ENCODE data around the gene MACF1. TPM values are rescaled to one million over a fixed set of nuclear protein-coding genes. Genes with fewer than 3 reads are reported as not detected.
A peak's percentile ranks its signal among the peaks of the same experiment; 100 is the strongest.

MACF1 gene
- total and polyA plus RNA-seq, 2 donors from 2014 or later: 65.7 to 387 TPM

- Histone ChIP-seq H3K4me3 (ENCODE audit: low read length in 3 of 3) (no peak overlapping the region), H3K4me1 (ENCODE audit: control insufficient read depth in 2 of 3, insufficient read depth in 2 of 3, low read depth in 1 of 3, low read length in 3 of 3) (peaks cover 0 to 5% (median 0%) of the 10 kb centered on the region in 3 donors), H3K9ac (ENCODE audit: low read length in 3 of 3) (no peak overlapping the region), H3K27ac (ENCODE audit: low read depth in 2 of 2, low read length in 2 of 2) (no peak overlapping the region), H3K9me3 (ENCODE audit: control insufficient read depth in 2 of 3, insufficient read depth in 1 of 3, low read length in 3 of 3) (no peaks in the 10 kb centered on the region), H3K27me3 (ENCODE audit: control insufficient read depth, insufficient read depth, low read length) (no peaks in the 10 kb centered on the region), H3K36me3 (ENCODE audit: control insufficient read depth in 2 of 3, insufficient read depth in 3 of 3, low read length in 3 of 3) (peaks cover 32 to 72% (median 51%) of the 10 kb centered on the region in 3 donors)
- intact Hi-C loops (cut with DNase I): no loop called here
- DNase-seq: no peak
- TF ChIP-seq CTCF (IDR thresholded peaks at IDR 0.05; ENCODE audit: borderline replicate concordance, extremely low read depth, insufficient read depth): no peak
- no peak for FAIRE-seq
These were observed 227.4 kb downstream of the MACF1 start for GRCh38 chr1:39431927-39432326.

- H3K4me3 ChIP-seq (ENCODE audit: low read length in 3 of 3): no peak overlapping the region
- H3K27me3 ChIP-seq (ENCODE audit: control insufficient read depth, insufficient read depth, low read length): no peaks in the 10 kb centered on the region
- FAIRE-seq (no peak), DNase-seq (no peak)
- H3K4me1 ChIP-seq (ENCODE audit: control insufficient read depth in 2 of 3, insufficient read depth in 2 of 3, low read depth in 1 of 3, low read length in 3 of 3): peaks cover 0 to 5% (median 0%) of the 10 kb centered on the region in 3 donors
- H3K27ac ChIP-seq (ENCODE audit: low read depth in 2 of 2, low read length in 2 of 2): peak overlapping the region in 1 of 2 donors; percentile 36
- H3K9ac ChIP-seq (ENCODE audit: low read length in 3 of 3): no peak overlapping the region
- H3K36me3 ChIP-seq (ENCODE audit: control insufficient read depth in 2 of 3, insufficient read depth in 3 of 3, low read length in 3 of 3): peaks cover 28 to 72% (median 51%) of the 10 kb centered on the region in 3 donors
- H3K9me3 ChIP-seq (ENCODE audit: control insufficient read depth in 2 of 3, insufficient read depth in 1 of 3, low read length in 3 of 3): no peaks in the 10 kb centered on the region
- no peak for TF ChIP-seq CTCF (IDR thresholded peaks at IDR 0.05; ENCODE audit: borderline replicate concordance, extremely low read depth, insufficient read depth)
- intact Hi-C loops (cut with DNase I): no loop called here
These were observed 230.4 kb downstream of the MACF1 start for GRCh38 chr1:39434797-39435395.

GRCh38 chr1:39435597-39435996, 231.1 kb downstream of the MACF1 start:
- Histone ChIP-seq H3K4me1 (ENCODE audit: control insufficient read depth in 2 of 3, insufficient read depth in 2 of 3, low read depth in 1 of 3, low read length in 3 of 3) (peaks cover 0 to 5% (median 0%) of the 10 kb centered on the region in 3 donors), H3K27ac (ENCODE audit: low read depth in 2 of 2, low read length in 2 of 2) (no peak overlapping the region), H3K36me3 (ENCODE audit: control insufficient read depth in 2 of 3, insufficient read depth in 3 of 3, low read length in 3 of 3) (peaks cover 21 to 74% (median 46%) of the 10 kb centered on the region in 3 donors), H3K4me3 (ENCODE audit: low read length in 3 of 3) (no peak overlapping the region), H3K27me3 (ENCODE audit: control insufficient read depth, insufficient read depth, low read length) (no peaks in the 10 kb centered on the region), H3K9me3 (ENCODE audit: control insufficient read depth in 2 of 3, insufficient read depth in 1 of 3, low read length in 3 of 3) (no peaks in the 10 kb centered on the region), H3K9ac (ENCODE audit: low read length in 3 of 3) (no peak overlapping the region)
- no peak for DNase-seq
- no peak for FAIRE-seq
- no peak for TF ChIP-seq CTCF (IDR thresholded peaks at IDR 0.05; ENCODE audit: borderline replicate concordance, extremely low read depth, insufficient read depth)
- intact Hi-C loops (cut with DNase I): no loop called here

Data from kidney (tissue), 14 donors.